Kidney capillary endothelial cell (primary cell): ENCODE results near the gene ACSM2A.
"Not testable (repeated sequence)": the region's sequence is repeated elsewhere in the genome, so short reads cannot be mapped to it uniquely, and the experiment has no call there.

Source experiments
- DNase-seq: peaks from one replicate; pipeline ENCODE4 v3.0.0-alpha.2; 2018; ENCODE audit warnings: low spot score

The ACSM2A gene

DNA sequence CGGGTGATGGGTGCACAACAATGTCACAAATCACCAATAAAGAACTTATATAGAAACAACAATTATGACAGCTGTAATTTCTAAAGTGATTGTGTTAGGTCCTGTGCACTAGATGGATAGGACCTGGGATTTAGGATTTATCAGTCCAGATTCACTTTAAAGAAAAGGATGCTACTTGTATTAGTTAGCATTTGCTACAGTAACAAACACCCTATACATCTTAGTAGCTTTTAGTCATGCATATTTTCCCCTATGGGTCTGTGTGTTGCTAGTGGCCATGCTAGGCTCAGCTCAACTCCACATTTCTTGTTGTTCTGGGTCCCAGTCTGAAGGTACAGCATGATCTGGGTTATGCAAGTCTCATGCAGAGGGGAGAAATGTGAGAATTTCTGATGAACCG lies 7.9 kb downstream of the ACSM2A start:
- not testable (repeated sequence) for DNase-seq

GRCh38 chr16:20460313-20460712 lies 9.0 kb downstream of the ACSM2A start:
- DNase-seq: not testable (repeated sequence)

DNA sequence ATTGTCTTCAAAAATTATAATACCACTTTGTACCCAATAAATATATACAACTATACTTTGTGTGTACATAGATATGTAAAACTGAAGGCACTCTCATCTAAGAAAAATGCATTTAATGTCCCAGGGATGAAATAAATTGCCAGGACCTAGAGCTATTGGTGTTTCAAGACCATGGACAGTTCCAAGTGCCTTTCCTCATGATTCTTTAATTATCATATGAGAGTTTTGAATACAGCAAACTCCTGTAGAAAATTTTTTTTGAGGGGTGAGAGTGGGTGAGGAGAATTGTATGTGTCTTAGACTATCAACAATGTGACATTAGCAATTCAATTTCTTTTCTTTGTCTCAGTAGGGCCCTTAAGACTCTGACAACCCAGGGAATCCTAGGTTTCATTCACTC lies 17.6 kb downstream of the ACSM2A start:
- DNase-seq: not testable (repeated sequence)

DNA sequence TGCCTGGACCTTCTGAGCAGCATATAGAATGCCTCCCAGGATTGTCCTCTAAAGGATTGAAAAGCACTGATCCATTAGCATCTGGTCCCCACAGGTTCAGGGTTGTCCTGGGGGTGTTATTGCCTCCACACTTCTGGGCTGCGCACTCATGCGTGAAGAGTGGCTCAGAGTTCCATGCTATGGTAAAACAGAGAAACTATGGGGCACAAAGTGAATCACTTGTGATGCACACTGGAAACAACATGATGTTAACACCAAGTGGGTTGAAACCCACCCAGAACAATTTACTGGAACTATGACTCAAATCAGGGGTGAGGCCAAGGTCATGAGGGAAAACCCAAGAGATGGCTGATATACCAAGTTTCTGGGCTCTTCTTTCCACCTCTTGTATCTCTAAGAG lies 18.6 kb downstream of the ACSM2A start:
- DNase-seq: not testable (repeated sequence)

DNA sequence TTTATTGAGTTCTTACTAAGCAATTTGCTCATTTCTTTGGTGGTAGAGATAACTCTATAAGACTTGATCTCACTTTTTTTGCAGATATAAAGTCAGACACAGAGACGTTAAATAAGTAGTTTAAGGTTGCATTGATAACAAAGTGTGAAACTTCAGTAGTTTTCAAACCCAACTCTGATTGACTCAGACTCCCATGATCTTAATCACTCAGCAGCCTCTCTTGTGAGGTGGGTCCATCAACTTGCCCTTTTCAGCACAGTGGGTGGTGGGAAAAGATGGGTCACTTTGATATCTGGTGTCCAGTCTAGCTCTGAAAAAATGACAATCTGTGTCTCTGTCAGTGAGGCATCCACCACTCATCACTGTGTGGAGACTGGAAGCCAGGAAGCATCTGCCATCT lies 19.4 kb downstream of the ACSM2A start:
- DNase-seq: not testable (repeated sequence)

DNA sequence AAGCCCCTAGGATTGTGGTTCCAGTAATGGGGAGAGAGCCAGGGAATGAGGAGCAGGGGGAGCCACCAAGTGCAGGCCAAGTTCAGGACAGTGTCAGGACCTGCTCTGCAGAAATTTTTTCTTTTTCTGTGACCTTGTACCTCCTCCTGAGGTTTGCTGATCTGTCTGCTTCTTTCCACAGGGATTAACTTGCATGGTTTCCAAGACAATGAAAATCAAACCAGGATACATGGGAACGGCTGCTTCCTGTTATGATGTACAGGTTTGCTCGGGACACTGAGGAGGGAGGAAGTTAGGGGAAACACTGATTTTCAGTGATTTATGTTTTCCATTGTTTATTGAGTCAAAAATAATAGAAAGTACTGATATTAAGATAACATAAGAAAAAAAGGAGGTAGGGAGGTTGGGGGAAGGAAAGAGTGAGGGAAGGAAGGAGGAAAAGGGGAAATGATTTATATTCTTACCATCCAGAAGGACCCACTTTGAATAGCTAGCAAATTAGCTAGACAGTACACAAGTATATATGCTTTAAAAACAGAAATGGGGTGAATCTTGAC lies 25.9 kb downstream of the ACSM2A start:
- DNase-seq: peak; percentile 23

- not testable (repeated sequence) for DNase-seq
Observed at GRCh38 chr16:20483989-20484388, 32.7 kb downstream of the ACSM2A start.

GRCh38 chr16:20484726-20485125 lies 33.4 kb downstream of the ACSM2A start:
- no peak for DNase-seq

- DNase-seq: no peak
Observed at GRCh38 chr16:20485408-20485807, 34.1 kb downstream of the ACSM2A start.

- DNase-seq: not testable (repeated sequence)
Observed at GRCh38 chr16:20490994-20491393, 39.7 kb downstream of the ACSM2A start.

GRCh38 chr16:20491448-20491847 lies 40.1 kb downstream of the ACSM2A start:
- not testable (repeated sequence) for DNase-seq

- no peak for DNase-seq
Observed at GRCh38 chr16:20504418-20504817, 53.1 kb downstream of the ACSM2A start.

GRCh38 chr16:20507280-20507679 lies 56.0 kb downstream of the ACSM2A start:
- DNase-seq: no peak

GRCh38 chr16:20510323-20510722 lies 59.0 kb downstream of the ACSM2A start:
- no peak for DNase-seq

GRCh38 chr16:20515688-20516090 lies 64.4 kb downstream of the ACSM2A start:
- peak; percentile 31 for DNase-seq

DNA sequence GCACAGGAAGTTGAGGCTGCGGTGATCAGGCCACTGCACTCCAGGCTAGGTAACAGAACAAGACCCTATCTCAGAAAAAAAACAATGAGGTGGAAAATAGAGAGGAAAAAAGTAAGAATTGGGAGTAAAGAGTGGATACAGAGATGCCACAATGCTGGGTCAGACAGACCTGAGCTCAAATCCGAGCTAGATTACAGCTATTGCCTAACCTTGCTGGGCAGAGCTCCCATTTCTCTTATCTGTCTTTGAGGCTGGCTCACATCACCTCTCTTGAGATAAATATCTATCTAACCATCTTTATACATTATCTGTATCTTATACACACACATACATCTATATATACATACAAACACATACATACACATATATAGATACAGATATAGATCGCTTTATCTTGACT lies 65.8 kb downstream of the ACSM2A start:
- no peak for DNase-seq

GRCh38 chr16:20519231-20519630 lies 67.9 kb downstream of the ACSM2A start:
- DNase-seq: no peak

DNA sequence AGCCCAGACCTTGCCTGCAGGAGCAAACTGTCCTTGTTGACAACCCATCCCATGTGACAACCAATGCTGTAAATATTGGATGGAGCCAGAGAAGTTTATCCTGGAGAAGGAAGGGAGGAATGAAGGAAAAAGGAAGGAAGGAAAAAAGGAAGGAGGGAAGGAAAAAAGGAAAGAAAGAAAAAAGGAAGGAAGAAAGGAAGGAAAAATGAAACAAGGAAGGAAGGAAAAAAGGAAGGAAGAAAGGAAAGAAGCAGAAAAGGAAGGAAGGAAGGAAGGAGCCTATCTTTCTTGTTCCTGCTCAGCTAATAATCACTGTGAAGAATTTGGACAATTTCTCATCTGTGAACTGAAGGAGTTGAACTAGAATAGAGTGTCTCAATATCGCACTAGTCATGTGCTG lies 68.8 kb downstream of the ACSM2A start:
- no peak for DNase-seq

- not testable (repeated sequence) for DNase-seq
Observed at GRCh38 chr16:20531795-20532194, 80.5 kb downstream of the ACSM2A start.

DNA sequence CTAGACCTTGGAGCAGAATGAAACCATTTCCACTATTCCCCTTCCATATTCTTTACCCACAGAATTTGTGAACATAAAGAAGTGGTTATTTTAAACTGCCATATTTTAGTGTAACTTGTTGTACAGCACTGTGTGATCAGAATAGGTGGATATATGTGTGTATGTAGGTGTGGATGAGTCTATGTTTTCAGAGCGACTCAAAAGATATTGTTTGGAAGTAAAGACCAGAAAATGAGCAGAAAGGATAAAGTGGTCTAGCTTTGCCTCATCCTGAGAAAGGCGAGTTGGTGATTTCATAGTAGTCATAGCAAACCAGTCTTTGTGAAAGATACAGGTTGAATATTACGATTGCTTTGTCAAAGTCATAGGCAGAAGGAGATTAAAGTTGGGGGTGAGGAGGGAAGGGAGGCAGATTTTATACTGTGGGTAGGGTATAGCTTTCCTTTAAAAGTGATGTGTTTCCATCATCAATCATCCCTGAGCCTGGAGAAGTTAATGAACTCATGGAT lies 81.0 kb downstream of the ACSM2A start:
- not testable (repeated sequence) for DNase-seq

DNA sequence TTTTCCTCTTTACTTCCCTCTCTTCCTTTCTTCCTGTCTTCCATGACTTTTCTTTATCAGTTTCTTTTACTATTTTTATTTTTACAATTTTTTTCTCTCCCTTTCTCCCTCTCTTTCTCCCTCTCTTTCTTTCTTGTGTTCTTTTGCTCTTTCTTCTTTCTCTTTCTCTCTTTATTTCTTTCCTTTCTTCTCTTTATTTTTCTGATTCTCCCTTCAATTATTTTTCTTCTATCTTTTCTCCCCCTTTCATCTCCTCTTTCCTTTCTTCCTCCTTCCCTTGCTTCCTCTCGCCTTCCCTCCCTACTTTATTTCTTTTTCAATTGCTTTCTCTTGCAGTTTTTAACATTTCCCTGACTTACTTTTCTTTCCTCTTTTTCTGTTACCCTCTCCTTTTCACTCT lies 85.3 kb downstream of the ACSM2A start:
- DNase-seq: not testable (repeated sequence)
